ENCODE results near the gene TPP1. TPM values are rescaled to one million over a fixed set of nuclear protein-coding genes. Genes with fewer than 3 reads are reported as not detected.

The TPP1 gene
- total and polyA plus RNA-seq, 2 of the 13 experiments (the other 11 are each of a cell fraction or from before 2014, with no cell fraction given): 13.9 to 74.6 TPM

- TF ChIP-seq, protein P1, sequence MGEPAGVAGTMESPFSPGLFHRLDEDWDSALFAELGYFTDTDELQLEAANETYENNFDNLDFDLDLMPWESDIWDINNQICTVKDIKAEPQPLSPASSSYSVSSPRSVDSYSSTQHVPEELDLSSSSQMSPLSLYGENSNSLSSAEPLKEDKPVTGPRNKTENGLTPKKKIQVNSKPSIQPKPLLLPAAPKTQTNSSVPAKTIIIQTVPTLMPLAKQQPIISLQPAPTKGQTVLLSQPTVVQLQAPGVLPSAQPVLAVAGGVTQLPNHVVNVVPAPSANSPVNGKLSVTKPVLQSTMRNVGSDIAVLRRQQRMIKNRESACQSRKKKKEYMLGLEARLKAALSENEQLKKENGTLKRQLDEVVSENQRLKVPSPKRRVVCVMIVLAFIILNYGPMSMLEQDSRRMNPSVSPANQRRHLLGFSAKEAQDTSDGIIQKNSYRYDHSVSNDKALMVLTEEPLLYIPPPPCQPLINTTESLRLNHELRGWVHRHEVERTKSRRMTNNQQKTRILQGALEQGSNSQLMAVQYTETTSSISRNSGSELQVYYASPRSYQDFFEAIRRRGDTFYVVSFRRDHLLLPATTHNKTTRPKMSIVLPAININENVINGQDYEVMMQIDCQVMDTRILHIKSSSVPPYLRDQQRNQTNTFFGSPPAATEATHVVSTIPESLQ (CRISPR knock-in tag; conservative IDR thresholded peaks at IDR 0.05): 0 out of 2 replicates have a peak, but pooled peaks have one; percentile 60
- TF ChIP-seq ZNF678 (CRISPR knock-in tag; IDR thresholded peaks at IDR 0.05) (no peak), KDM5A (IDR thresholded peaks at IDR 0.05; ENCODE audit: borderline replicate concordance, low read length) (peak; percentile 77), BCLAF1 (IDR thresholded peaks at IDR 0.05) (no peak), ZFP62 (CRISPR knock-in tag; IDR thresholded peaks at IDR 0.05) (no peak), RBM22 (optimal IDR thresholded peaks at IDR 0.05; ENCODE audit: low read length) (no peak), ZNF878 (CRISPR knock-in tag; IDR thresholded peaks at IDR 0.05) (no peak), ZNF234 (CRISPR knock-in tag; conservative IDR thresholded peaks at IDR 0.05) (no peak), ZFP1 (CRISPR knock-in tag; IDR thresholded peaks at IDR 0.05) (peak; percentile 23; the same call in 1 of the 2 replicates), ZSCAN21 (CRISPR knock-in tag; IDR thresholded peaks at IDR 0.05; ENCODE audit: borderline replicate concordance) (peak; percentile 91; the same call in 1 of the 2 replicates), CBX2 (IDR thresholded peaks at IDR 0.05; ENCODE audit: low read depth, low read length) (no peak), CBX2 (CRISPR knock-in tag; IDR thresholded peaks at IDR 0.05; ENCODE audit: low read depth) (no peak), PITX1 (CRISPR knock-in tag; IDR thresholded peaks at IDR 0.05) (peak; percentile 16; the same call in 1 of the 2 replicates), MIXL1 (CRISPR knock-in tag; IDR thresholded peaks at IDR 0.05) (peak; percentile 57; the same call in 1 of the 2 replicates)
- TF ChIP-seq, protein P2, sequence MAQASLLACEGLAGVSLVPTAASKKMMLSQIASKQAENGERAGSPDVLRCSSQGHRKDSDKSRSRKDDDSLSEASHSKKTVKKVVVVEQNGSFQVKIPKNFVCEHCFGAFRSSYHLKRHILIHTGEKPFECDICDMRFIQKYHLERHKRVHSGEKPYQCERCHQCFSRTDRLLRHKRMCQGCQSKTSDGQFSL (CRISPR knock-in tag; IDR thresholded peaks at IDR 0.05): no peak
- TF ChIP-seq, protein P3, sequence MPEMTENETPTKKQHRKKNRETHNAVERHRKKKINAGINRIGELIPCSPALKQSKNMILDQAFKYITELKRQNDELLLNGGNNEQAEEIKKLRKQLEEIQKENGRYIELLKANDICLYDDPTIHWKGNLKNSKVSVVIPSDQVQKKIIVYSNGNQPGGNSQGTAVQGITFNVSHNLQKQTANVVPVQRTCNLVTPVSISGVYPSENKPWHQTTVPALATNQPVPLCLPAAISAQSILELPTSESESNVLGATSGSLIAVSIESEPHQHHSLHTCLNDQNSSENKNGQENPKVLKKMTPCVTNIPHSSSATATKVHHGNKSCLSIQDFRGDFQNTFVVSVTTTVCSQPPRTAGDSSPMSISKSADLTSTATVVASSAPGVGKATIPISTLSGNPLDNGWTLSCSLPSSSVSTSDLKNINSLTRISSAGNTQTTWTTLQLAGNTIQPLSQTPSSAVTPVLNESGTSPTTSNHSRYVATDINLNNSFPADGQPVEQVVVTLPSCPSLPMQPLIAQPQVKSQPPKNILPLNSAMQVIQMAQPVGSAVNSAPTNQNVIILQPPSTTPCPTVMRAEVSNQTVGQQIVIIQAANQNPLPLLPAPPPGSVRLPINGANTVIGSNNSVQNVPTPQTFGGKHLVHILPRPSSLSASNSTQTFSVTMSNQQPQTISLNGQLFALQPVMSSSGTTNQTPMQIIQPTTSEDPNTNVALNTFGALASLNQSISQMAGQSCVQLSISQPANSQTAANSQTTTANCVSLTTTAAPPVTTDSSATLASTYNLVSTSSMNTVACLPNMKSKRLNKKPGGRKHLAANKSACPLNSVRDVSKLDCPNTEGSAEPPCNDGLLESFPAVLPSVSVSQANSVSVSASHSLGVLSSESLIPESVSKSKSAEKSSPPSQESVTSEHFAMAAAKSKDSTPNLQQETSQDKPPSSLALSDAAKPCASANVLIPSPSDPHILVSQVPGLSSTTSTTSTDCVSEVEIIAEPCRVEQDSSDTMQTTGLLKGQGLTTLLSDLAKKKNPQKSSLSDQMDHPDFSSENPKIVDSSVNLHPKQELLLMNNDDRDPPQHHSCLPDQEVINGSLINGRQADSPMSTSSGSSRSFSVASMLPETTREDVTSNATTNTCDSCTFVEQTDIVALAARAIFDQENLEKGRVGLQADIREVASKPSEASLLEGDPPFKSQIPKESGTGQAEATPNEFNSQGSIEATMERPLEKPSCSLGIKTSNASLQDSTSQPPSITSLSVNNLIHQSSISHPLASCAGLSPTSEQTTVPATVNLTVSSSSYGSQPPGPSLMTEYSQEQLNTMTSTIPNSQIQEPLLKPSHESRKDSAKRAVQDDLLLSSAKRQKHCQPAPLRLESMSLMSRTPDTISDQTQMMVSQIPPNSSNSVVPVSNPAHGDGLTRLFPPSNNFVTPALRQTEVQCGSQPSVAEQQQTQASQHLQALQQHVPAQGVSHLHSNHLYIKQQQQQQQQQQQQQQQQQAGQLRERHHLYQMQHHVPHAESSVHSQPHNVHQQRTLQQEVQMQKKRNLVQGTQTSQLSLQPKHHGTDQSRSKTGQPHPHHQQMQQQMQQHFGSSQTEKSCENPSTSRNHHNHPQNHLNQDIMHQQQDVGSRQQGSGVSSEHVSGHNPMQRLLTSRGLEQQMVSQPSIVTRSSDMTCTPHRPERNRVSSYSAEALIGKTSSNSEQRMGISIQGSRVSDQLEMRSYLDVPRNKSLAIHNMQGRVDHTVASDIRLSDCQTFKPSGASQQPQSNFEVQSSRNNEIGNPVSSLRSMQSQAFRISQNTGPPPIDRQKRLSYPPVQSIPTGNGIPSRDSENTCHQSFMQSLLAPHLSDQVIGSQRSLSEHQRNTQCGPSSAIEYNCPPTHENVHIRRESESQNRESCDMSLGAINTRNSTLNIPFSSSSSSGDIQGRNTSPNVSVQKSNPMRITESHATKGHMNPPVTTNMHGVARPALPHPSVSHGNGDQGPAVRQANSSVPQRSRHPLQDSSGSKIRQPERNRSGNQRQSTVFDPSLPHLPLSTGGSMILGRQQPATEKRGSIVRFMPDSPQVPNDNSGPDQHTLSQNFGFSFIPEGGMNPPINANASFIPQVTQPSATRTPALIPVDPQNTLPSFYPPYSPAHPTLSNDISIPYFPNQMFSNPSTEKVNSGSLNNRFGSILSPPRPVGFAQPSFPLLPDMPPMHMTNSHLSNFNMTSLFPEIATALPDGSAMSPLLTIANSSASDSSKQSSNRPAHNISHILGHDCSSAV (CRISPR knock-in tag; IDR thresholded peaks at IDR 0.05; ENCODE audit: borderline replicate concordance): no peak; the same call in 1 of the 2 replicates
Observed at GRCh38 chr11:6603287-6604080, 15.7 kb downstream of the TPP1 start, which contains the start of the genes ILK and RRP8 (continued).

All from HepG2 (cell line).